Measurements from ENCODE around the gene CHST15.

The CHST15 gene

DNA sequence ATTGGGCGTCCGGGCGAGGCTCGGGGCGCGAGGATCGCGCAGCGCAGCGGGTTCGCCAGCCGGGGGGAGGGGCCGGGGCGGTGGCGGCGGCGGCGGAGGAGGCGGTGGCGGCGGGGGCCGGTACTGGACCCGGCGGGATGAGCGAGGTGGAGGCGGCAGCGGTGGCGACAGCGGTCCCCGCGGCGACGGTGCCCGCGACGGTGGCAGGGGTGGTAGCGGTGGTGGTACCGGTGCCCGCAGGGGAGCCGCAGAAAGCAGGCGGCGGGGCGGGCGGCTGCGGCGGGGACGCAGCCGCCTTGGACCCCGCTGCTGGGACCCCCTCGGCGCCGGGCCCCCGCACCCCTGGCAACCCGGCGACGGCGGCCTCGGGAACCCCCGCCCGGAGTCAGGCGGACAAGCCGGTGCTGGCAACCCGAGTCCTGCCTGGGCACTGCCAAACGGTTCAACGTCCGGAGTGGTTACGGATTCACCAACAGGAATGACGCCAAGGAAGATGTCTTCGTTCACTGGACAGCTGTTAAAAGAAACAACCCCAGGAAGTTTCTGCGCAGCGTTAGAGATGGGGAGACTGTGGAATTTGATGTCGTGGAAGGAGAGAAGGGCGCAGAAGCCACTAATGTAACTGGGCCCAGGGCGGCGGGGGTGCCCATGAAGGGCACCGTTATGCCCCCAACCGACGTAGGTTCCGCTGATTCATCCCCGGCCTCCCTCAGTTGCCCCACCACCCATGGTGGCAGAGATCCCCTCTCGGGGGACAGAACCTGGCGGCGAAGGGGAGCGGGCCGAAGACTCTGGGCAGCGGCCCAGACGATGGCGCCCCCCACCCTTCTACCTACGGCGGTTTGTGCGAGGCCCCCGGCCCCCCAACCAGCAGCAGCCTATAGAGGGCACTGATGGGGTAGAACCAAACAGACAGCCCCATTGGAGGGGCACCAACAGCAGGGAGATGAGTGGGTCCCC, 101.5 kb downstream of the CHST15 start:
- Histone ChIP-seq H3K27ac (ENCODE audit: low read depth, low read length) (no peak overlapping the region), H3K9me3 (ENCODE audit: control insufficient read depth, insufficient read depth, low read length) (no peaks in the 10 kb centered on the region), H3K4me3 (ENCODE audit: low read length) (no peak overlapping the region), H3K36me3 (ENCODE audit: control insufficient read depth, low read length) (no peaks in the 10 kb centered on the region), H3K79me2 (ENCODE audit: control insufficient read depth, low read length) (no peaks in the 10 kb centered on the region), H3F3A (ENCODE audit: control insufficient read depth, insufficient read depth) (no peaks in the 10 kb centered on the region), H3K4me2 (ENCODE audit: low read length) (no peak overlapping the region), H3K4me1 (ENCODE audit: control insufficient read depth, low read length) (peaks cover 21% of the 10 kb centered on the region), H3K27me3 (ENCODE audit: control insufficient read depth, low read length) (peaks cover 20% of the 10 kb centered on the region), H3K9me2 (replicated peaks; ENCODE audit: control insufficient read depth, low read length) (no peaks in the 10 kb centered on the region), H4K20me1 (ENCODE audit: control insufficient read depth, insufficient read depth, low read depth, low read length) (no peaks in the 10 kb centered on the region; the same call in 1 of the 2 replicates)
- no peak for TF ChIP-seq EZH2phosphoT487 (IDR thresholded peaks at IDR 0.05; ENCODE audit: borderline replicate concordance, low read length)
- TF ChIP-seq, protein P1, sequence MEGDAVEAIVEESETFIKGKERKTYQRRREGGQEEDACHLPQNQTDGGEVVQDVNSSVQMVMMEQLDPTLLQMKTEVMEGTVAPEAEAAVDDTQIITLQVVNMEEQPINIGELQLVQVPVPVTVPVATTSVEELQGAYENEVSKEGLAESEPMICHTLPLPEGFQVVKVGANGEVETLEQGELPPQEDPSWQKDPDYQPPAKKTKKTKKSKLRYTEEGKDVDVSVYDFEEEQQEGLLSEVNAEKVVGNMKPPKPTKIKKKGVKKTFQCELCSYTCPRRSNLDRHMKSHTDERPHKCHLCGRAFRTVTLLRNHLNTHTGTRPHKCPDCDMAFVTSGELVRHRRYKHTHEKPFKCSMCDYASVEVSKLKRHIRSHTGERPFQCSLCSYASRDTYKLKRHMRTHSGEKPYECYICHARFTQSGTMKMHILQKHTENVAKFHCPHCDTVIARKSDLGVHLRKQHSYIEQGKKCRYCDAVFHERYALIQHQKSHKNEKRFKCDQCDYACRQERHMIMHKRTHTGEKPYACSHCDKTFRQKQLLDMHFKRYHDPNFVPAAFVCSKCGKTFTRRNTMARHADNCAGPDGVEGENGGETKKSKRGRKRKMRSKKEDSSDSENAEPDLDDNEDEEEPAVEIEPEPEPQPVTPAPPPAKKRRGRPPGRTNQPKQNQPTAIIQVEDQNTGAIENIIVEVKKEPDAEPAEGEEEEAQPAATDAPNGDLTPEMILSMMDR (IDR thresholded peaks at IDR 0.05; ENCODE audit: low read depth, low read length, poor library complexity, severe bottlenecking), result no peak

DNA sequence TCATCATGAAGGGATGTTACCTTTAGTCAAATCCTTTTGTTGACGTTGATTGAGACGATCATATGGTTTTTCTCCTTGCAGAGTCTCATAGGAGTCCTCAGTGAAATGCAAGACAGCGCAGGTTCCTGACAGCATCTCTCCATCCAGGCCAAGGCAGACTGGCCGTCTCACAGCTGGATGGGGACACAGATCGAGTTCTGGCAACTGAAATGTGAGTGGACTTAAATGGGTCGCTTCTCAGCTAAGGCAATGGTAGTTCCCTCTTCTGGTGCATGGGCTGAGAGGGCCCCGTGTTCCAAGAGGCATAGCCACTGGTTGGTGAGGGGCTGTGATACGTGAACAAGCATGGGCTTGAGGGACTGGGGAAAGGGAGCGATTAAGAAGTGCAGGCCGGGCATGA, 102.5 kb downstream of the CHST15 start:
- H3K27me3 ChIP-seq (ENCODE audit: control insufficient read depth, low read length), result peaks cover 25% of the 10 kb centered on the region
- TF ChIP-seq EZH2phosphoT487 (IDR thresholded peaks at IDR 0.05; ENCODE audit: borderline replicate concordance, low read length), result no peak
- TF ChIP-seq, protein P1 (IDR thresholded peaks at IDR 0.05; ENCODE audit: low read depth, low read length, poor library complexity, severe bottlenecking), result no peak

DNA sequence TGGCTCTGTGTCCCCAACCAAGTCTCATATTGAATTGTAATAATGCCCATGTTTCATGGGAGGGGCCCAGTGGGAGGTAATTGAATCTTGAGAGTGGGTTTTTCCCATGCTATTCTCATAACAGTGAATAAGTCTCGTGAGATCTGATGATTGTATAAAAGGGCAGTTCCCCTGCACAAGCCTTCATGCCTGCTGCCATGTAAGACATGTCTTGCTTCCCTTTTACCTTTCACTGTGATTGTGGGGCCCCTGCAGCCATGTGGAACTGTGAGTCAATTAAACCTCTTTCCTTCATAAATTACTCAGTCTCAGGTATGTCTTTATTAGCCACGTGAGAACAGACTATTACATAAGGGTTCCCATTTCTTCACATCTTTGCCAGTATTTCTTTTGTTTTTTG, 104.7 kb downstream of the CHST15 start:
- Histone ChIP-seq H3K4me2 (ENCODE audit: low read length) (no peak overlapping the region), H3K4me1 (ENCODE audit: control insufficient read depth, low read length) (no peaks in the 10 kb centered on the region), H4K20me1 (ENCODE audit: control insufficient read depth, insufficient read depth, low read depth, low read length) (no peaks in the 10 kb centered on the region), H3K27ac (ENCODE audit: low read depth, low read length) (no peak overlapping the region), H3K9me3 (ENCODE audit: control insufficient read depth, insufficient read depth, low read length) (no peaks in the 10 kb centered on the region), H3K27me3 (ENCODE audit: control insufficient read depth, low read length) (peaks cover 24% of the 10 kb centered on the region), H3K79me2 (ENCODE audit: control insufficient read depth, low read length) (no peaks in the 10 kb centered on the region), H3F3A (ENCODE audit: control insufficient read depth, insufficient read depth) (no peaks in the 10 kb centered on the region), H3K9me2 (replicated peaks; ENCODE audit: control insufficient read depth, low read length) (no peaks in the 10 kb centered on the region), H3K36me3 (ENCODE audit: control insufficient read depth, low read length) (no peaks in the 10 kb centered on the region), H3K4me3 (ENCODE audit: low read length) (no peak overlapping the region)
- TF ChIP-seq, protein P1 (IDR thresholded peaks at IDR 0.05; ENCODE audit: low read depth, low read length, poor library complexity, severe bottlenecking), result no peak
- no peak for TF ChIP-seq EZH2phosphoT487 (IDR thresholded peaks at IDR 0.05; ENCODE audit: borderline replicate concordance, low read length)

More for the DNA sequence above, 102.5 kb downstream of the CHST15 start:
- no peak overlapping the region for H3K4me2 ChIP-seq (ENCODE audit: low read length)
- no peaks in the 10 kb centered on the region for H3K79me2 ChIP-seq (ENCODE audit: control insufficient read depth, low read length)
- H3K4me3 ChIP-seq (ENCODE audit: low read length), result no peak overlapping the region
- H3F3A ChIP-seq (ENCODE audit: control insufficient read depth, insufficient read depth), result no peaks in the 10 kb centered on the region
- no peaks in the 10 kb centered on the region for H3K36me3 ChIP-seq (ENCODE audit: control insufficient read depth, low read length)
- H3K9me2 ChIP-seq (replicated peaks; ENCODE audit: control insufficient read depth, low read length), result no peaks in the 10 kb centered on the region
- no peaks in the 10 kb centered on the region; the same call in 1 of the 2 replicates for H4K20me1 ChIP-seq (ENCODE audit: control insufficient read depth, insufficient read depth, low read depth, low read length)
- H3K9me3 ChIP-seq (ENCODE audit: control insufficient read depth, insufficient read depth, low read length), result no peaks in the 10 kb centered on the region
- peaks cover 18% of the 10 kb centered on the region for H3K4me1 ChIP-seq (ENCODE audit: control insufficient read depth, low read length)
- no peak overlapping the region for H3K27ac ChIP-seq (ENCODE audit: low read depth, low read length)
